ENCODE measurements around the gene FLCN.
A peak's percentile ranks its signal among the peaks of the same experiment; 100 is the strongest.
"Not testable (repeated sequence)": the region's sequence is repeated elsewhere in the genome, so short reads cannot be mapped to it uniquely, and the experiment has no call there.

The FLCN gene

DNA sequence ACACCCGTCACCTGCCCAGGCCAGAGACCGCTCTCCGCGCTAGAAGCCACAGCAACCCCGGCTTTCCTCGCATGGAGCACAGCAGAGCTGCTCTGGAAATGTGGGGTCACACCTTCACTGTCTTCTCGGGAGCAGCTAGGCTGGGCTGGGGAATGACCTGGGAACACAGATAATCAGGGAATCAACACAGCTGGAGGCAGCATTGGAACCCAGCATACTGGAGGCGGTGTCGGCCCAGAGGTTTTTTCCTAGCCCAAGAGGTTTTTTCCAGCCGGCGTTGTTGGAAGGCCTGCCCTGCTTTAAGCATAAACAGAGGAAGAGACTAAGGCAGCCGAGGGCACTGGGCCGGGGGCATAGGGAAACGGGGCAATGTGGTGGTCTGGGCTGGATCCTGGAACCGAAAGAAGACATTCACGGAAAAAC is 30.0 kb downstream of the FLCN start:
- DNase-seq (ENCODE audit: low read depth), result no peak

- peak; percentile 88 for DNase-seq (ENCODE audit: low read depth)
Measured at GRCh38 chr17:17206124-17206912, 30.6 kb downstream of the FLCN start, which contains the start of gene PLD6. Gene PLD6 (minus strand): TSS chr17:17206333. CDS start chr17:17206286, 47 bp downstream.

- DNase-seq (ENCODE audit: low read depth), result peak; percentile 53
Measured at GRCh38 chr17:17205368-17206123, 31.4 kb downstream of the FLCN start.

DNA sequence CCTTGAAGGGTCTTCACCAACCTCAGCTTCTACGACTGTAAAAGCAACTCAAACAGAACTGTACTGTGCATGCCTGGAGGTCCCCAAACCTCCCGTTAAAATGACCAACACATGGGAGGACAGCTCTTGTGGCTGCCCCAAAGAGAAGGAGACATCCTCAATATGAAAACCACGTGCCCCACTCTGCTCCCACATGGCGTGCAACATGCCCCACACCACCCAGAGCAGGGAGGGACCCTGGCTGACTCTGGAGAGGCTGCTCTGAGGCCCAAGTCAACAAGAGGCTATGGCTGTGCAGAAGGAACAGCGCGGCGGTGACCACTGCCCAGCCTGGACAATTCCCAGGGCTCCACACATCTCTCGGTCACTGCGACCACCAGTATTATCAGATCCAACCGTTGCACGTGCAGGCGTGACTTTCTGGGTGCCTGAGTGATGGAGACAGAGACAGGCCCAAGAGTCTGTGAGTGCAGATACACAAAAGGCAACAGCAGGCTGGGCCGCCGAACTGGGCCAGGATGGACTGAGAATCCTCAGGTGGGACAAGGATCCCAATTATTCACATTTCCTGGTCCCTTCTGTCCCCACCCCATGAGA is 32.2 kb downstream of the FLCN start:
- DNase-seq (ENCODE audit: low read depth), result no peak

GRCh38 chr17:17204041-17204591 is 32.9 kb downstream of the FLCN start:
- no peak for DNase-seq (ENCODE audit: low read depth)

GRCh38 chr17:17203173-17203730 is 33.7 kb downstream of the FLCN start:
- DNase-seq (ENCODE audit: low read depth), result no peak

DNA sequence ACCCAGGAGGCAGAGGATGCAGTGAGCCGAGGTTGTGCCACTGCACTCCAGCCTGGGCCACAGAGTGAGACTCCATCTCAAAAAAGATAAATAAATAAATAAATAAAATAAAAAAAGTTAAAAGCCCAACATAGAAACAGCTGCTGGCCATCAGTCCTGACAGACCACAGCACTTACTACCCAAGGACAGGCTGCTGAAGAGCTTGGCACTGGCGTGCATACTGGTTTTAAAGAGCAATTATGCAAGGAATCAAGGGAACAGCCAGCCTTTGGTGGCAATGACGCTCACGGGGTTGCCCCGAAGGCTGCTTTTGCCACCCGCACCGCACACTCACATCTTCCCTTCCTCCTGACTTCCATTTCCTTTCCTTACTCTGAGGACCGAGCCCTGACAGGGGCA is 35.1 kb downstream of the FLCN start:
- DNase-seq (ENCODE audit: low read depth), result no peak

DNA sequence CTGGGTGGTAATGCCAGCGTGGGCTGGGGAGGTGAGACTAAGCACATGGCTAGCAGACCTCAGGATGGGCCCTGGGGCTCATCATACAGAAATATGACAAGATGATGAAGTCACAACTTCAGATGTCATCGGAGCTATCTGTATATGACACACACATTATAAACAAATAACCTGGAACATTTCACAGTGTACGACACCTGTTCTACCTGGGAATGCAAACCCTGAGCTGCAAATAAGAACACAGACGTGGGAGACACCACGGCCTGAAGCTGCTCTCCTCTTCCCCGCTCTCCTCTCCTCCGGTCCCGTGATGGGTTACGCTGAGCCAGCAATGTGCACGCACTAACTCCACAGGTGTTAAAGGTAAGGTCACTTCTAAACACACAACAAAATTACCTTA is 35.7 kb downstream of the FLCN start:
- no peak for DNase-seq (ENCODE audit: low read depth)

GRCh38 chr17:17200831-17201230 is 36.1 kb downstream of the FLCN start:
- no peak for DNase-seq (ENCODE audit: low read depth)

- DNase-seq (ENCODE audit: low read depth), result no peak
Measured at GRCh38 chr17:17200311-17200710, 36.7 kb downstream of the FLCN start.

DNA sequence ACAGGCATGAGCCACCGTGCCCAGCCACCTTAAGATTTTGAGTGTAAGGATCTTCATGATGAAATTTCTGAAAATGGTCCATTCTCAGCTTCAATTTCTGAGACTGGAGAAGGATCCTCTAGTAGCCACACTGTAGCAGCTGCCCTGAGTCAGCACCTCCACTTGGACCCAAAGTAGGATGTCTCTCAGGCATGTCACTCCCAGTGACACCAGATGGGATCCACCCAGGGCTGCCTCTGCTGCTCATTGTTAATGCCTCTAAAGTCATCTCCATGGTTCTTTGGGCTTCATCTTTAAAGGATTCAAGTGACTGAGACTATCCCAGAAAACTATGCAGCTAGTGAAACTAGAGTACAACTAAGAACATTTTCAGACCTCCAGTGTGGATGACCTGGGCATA is 38.7 kb downstream of the FLCN start:
- DNase-seq (ENCODE audit: low read depth), result no peak

DNA sequence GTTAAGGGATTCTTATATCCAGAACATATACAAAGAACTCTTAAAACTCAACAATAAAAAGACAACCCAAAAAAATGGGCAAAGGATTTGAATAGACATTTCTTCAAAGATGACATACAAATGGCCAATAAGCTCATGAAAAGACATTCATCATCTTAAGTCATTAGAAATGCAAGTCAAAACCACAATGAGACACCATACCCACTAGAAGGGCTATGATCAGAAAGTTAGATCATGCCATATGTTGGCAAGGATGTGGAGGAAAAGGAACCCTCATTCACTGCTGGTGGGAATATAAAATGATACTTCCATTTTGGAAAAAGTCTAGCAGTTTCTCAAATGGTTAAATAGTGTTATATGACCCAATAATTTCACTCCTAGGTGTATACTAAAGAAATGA is 40.2 kb downstream of the FLCN start:
- no peak for DNase-seq (ENCODE audit: low read depth)

GRCh38 chr17:17195466-17195865 is 41.5 kb downstream of the FLCN start:
- not testable (repeated sequence) for DNase-seq (ENCODE audit: low read depth)

GRCh38 chr17:17191961-17192381 is 45.0 kb downstream of the FLCN start:
- no peak for DNase-seq (ENCODE audit: low read depth)

- no peak for DNase-seq (ENCODE audit: low read depth)
Measured at GRCh38 chr17:17191346-17191792, 45.6 kb downstream of the FLCN start.

GRCh38 chr17:17190188-17190587 is 46.8 kb downstream of the FLCN start:
- DNase-seq (ENCODE audit: low read depth), result no peak

DNA sequence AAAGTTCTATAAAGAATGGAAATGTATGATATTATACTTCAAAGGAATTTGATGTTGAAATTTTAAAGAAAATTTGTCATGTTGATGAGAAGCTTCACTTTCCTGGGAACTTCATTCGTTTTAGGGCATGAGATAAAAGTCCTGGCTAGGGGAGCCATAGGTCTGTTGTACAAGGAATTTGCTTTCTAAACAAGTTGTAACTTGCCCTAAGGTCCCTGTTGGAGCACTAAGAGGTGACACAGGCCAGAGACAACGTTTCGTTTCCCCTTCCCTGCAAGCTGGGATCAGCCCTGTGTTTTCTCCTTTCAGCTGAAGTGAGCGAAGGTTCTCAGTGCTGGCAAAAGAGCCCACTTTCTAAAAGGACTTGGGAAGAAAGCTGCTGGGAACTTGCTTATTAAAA is 47.4 kb downstream of the FLCN start:
- no peak for DNase-seq (ENCODE audit: low read depth)

DNA sequence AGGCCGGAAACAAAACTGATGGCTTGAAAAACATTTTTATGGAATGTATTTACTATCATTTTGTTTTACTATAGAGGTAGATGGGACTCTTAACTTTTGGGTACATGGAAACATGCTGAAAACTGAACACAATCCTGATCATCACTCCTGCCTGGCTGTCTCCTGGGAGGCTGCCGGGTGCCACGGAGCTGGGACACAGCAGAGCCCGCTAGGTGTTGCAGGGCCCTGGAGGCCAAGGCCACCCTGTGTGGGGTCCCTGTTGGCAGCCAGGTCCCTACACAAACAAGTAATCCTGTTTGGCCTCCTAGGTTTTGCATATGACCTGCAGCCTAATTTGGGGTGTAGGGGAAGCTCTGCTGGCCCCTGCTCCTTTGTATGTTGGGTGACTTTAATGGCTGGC is 48.4 kb downstream of the FLCN start:
- no peak for DNase-seq (ENCODE audit: low read depth)

DNA sequence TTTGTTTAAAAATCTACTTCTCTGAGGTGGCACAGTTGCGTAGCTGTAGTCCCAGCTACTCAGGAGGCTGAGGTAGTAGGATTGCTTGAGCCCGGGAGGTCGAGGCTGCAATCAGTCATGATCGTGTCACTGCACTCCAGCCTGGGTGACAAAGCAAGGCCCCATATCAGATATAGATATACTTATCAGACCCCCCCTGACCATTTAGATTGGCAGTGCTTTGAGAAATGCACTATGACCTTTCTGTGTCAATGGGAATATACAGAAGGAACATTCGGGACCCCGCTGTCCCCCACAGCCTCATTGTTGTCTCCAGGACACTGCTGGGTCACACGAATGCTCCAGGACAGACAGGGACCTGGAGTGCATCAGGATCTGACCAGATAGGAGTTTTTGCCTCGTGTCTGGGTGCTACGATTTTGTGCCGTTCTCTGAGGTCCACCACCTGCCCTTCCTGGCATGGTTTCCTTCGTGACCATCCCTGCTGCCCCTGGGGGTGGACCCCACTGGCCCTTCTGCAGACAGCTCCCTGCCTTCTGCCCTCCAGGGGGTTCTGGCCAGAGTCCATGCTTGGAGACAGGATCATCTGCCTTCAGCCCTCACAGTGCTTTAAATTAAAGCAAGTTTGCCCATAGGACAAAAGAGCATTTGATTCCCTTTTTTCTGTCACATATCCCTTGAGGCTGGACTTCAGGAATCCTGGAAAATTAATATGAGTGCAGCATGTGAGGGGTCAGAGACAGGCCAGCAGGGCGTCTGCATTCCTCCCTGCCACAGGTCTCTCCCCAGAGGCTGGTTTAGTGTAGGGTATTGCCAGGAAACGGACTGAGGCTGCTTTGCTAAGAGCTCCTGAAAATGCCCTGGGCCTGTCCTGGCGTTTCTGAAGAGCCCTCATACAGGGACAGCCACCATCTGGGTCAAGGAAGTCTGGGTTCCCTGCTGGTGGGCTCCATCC is 50.1 kb downstream of the FLCN start:
- no peak for DNase-seq (ENCODE audit: low read depth)

DNA sequence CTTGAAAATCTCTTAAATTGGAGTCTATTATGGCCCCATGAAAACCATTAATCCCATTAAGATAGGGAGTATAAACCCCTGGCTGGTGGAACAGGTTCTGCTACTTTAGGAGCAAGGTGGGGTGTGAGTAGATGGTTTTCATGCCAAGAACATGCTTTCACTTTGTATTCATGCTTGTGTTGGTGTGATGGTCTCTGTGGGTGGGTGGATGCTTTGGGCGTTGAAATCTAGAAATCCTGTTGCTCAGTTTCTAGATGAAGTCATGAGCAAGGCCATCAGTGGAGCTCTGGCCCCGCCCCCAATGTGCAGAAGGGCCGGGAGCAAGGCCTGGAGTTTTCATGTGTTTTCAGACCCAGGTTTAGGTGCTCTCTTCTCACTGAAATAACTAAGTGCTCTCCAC is 50.9 kb downstream of the FLCN start:
- DNase-seq (ENCODE audit: low read depth), result peak; percentile 53

Measured in stimulated activated CD8-positive, alpha-beta memory T cell treated with anti-CD3 and anti-CD28 coated beads, Interleukin-4, amount 100 ng/mL, for 24 hours (primary cell).